Esophagus squamous epithelium (tissue), 4 donors: ENCODE results near the gene MID1.

Experiments
- POLR2A ChIP-seq, 4 donors: fragments of 450-650 bp; IDR thresholded peaks; one replicate each; pipeline ENCODE4 v1.6.1; 2017; ENCODE audit warnings: antibody characterized with exemption in 4 of 4, mild to moderate bottlenecking in 4 of 4, moderate library complexity in 3 of 4
- TF ChIP-seq, protein P1 (sequence below), 6 experiments: fragments of 450-650 bp in 4 of 6; fragments of 200-600 bp in 2 of 6; sonication (generic) in 2 of 6; IDR thresholded peaks; one replicate each; pipeline ENCODE4 v1.5.1; 2016 to 2019; ENCODE audit warnings: antibody characterized with exemption in 6 of 6, mild to moderate bottlenecking in 4 of 6, moderate library complexity in 4 of 6

DNA sequence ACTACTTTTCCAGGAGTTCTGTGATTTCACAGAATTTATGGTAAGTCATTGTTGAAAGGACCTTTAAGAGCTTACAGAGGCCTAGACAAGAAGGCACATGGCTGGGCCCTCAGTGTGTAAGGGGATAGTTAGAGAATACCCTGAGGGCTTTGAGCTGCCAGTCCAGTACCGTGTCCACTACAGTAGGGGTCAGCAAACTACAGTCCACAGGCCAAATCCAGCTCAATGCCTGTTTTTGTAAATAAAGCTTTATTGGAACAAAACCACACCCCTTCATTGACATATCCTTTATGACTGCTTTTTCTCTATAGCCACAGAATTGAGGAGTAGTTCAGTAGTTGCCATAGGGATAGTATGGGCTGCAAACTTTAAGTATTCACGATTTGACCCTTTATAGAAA lies 176.2 kb downstream of the MID1 start:
- TF ChIP-seq POLR2A (IDR thresholded peaks at IDR 0.05): no peak
- TF ChIP-seq, protein P1, sequence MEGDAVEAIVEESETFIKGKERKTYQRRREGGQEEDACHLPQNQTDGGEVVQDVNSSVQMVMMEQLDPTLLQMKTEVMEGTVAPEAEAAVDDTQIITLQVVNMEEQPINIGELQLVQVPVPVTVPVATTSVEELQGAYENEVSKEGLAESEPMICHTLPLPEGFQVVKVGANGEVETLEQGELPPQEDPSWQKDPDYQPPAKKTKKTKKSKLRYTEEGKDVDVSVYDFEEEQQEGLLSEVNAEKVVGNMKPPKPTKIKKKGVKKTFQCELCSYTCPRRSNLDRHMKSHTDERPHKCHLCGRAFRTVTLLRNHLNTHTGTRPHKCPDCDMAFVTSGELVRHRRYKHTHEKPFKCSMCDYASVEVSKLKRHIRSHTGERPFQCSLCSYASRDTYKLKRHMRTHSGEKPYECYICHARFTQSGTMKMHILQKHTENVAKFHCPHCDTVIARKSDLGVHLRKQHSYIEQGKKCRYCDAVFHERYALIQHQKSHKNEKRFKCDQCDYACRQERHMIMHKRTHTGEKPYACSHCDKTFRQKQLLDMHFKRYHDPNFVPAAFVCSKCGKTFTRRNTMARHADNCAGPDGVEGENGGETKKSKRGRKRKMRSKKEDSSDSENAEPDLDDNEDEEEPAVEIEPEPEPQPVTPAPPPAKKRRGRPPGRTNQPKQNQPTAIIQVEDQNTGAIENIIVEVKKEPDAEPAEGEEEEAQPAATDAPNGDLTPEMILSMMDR (IDR thresholded peaks at IDR 0.05): no peak
